Aorta (tissue), 5 donors: ENCODE measurements around the gene CD3E. TPM values are rescaled to one million over a fixed set of nuclear protein-coding genes. Genes with fewer than 3 reads are reported as not detected.

Source experiments
- ATAC-seq: fragments of 200-7000 bp; cut with Tn5 transposase; one replicate; pipeline ENCODE4 v1.9.1; 2022; ENCODE audit warnings: moderate library complexity; ENCODE audit not compliant: low FRiP score
- DNase-seq, 2 donors: peaks; one replicate each; pipeline ENCODE4 v3.0.0-alpha.2; 2020
- H3K27ac ChIP-seq, 2 donors: one replicate each; pipeline ENCODE4 v1.5.1; 2013; ENCODE audit warnings: low read length in 2 of 2, mild to moderate bottlenecking in 2 of 2, moderate library complexity in 2 of 2, control low read depth in 1 of 2, inconsistent platforms in 1 of 2, low read depth in 1 of 2
- H3K27me3 ChIP-seq, 2 donors: one replicate each; pipeline ENCODE4 v1.6.1; 2013; ENCODE audit warnings: control low read depth in 1 of 2, low read length in 1 of 2, mild to moderate bottlenecking in 1 of 2, moderate library complexity in 1 of 2; ENCODE audit not compliant: insufficient read depth in 2 of 2, control insufficient read depth in 1 of 2
- H3K36me3 ChIP-seq, 2 donors: one replicate each; pipeline ENCODE4 v1.6.1; 2013; ENCODE audit warnings: control low read depth in 1 of 2, low read length in 1 of 2, mild to moderate bottlenecking in 1 of 2; ENCODE audit not compliant: insufficient read depth in 2 of 2, control insufficient read depth in 1 of 2
- H3K4me1 ChIP-seq, 2 donors: one replicate each; pipeline ENCODE4 v1.6.1; 2013; ENCODE audit warnings: low read length in 2 of 2, control low read depth in 1 of 2, mild to moderate bottlenecking in 1 of 2, moderate library complexity in 1 of 2; ENCODE audit not compliant: insufficient read depth in 2 of 2, control insufficient read depth in 1 of 2
- H3K4me3 ChIP-seq, 2 donors: one replicate each; pipeline ENCODE4 v1.5.1; 2013; ENCODE audit warnings: low read length in 2 of 2, control low read depth in 1 of 2, mild to moderate bottlenecking in 1 of 2
- H3K9me3 ChIP-seq: one replicate; pipeline ENCODE4 v1.6.1; 2013; ENCODE audit warnings: mild to moderate bottlenecking, low read length; ENCODE audit not compliant: control insufficient read depth
- WGBS, 2 donors: extraction: QIAGEN DNeasy Blood & Tissue Kit; methylation state at CpG; one replicate each; pipeline ENCODE4 v1.1.7; 2013; 5-methylcytosine and 5-hydroxymethylcytosine counted together
- intact Hi-C, 2 donors: fragments of 100-400 bp; cut with DNase I; formaldehyde crosslinking; loops; one replicate each; pipeline versions ENCODE4 v1.14.2 to v1.15.0; 2022
- polyA plus RNA-seq, 2 donors: library from polyadenylated mRNA; stranded (reverse); fragments of 200-250 nt; gene quantifications; one replicate each; pipeline ENCODE4 v1.2.3, GENCODE V29; 2013
- total RNA-seq, 2 donors: library from RNA; stranded (reverse); fragmentation: NEBNext Ultra II Directional; extraction: Animal tissue kit (Norgen Biotek cat#: 25700); gene quantifications; one replicate each; pipeline ENCODE4 v1.2.1, GENCODE V29; 2021
- donor health status: healthy with polysubstance abuse.
- donor health status: Bipolar disorder and iron deficiency.
- donor health status: DM: no; HTN: no; CAD: no.
- donor health status: DM: no; HTN: no; CAD: no.
- donor health status: DM: yes; HTN: yes; CAD: no.

CD3E gene
- total and polyA plus RNA-seq, 4 donors: 0.43 to 5.2 (median 2.4) TPM

GRCh38 chr11:118343248-118343647, 38.7 kb downstream of the CD3E start:
- H3K9me3 ChIP-seq: no peaks in the 10 kb centered on the region
- 67 to 74% methylated on average over 9 of the region's 9 CpGs for WGBS, 2 donors
- intact Hi-C loops: no loop called here
- H3K4me3 ChIP-seq: no peak overlapping the region
- no peaks in the 10 kb centered on the region for H3K36me3 ChIP-seq
- DNase-seq (no peak), ATAC-seq (no peak)
- no peaks in the 10 kb centered on the region for H3K27me3 ChIP-seq
- no peak overlapping the region for H3K27ac ChIP-seq
- no peaks in the 10 kb centered on the region for H3K4me1 ChIP-seq

GRCh38 chr11:118343981-118344515, 39.5 kb downstream of the CD3E start, which contains the start of gene CD3G:
TSS of gene CD3G (plus strand) at chr11:118344344. CDS start at chr11:118344424, 80 bp downstream.
- H3K36me3 ChIP-seq: no peaks in the 10 kb centered on the region
- no peak for DNase-seq
- no peak within 1 kb of the TSS for H3K27ac ChIP-seq
- H3K4me3 ChIP-seq: no peak within 1 kb of the TSS
- WGBS, 2 donors: 67 to 69% methylated on average over 6 of the region's 6 CpGs
- no peaks in the 10 kb centered on the region for H3K4me1 ChIP-seq
- intact Hi-C loops: no loop called here
- ATAC-seq: no peak
- H3K9me3 ChIP-seq: no peaks in the 10 kb centered on the region
- peaks cover 0 to 3% of the 10 kb centered on the region in 2 donors for H3K27me3 ChIP-seq

- H3K27ac ChIP-seq: no peak overlapping the region
- no peaks in the 10 kb centered on the region for H3K9me3 ChIP-seq
- H3K4me3 ChIP-seq: no peak overlapping the region
- intact Hi-C loops: no loop called here
- 77 to 79% methylated on average over 6 of the region's 6 CpGs for WGBS, 2 donors
- no peaks in the 10 kb centered on the region for H3K4me1 ChIP-seq
- DNase-seq (no peak), ATAC-seq (no peak)
- H3K27me3 ChIP-seq: peaks cover 0 to 3% of the 10 kb centered on the region in 2 donors
- no peaks in the 10 kb centered on the region for H3K36me3 ChIP-seq
These were observed 44.9 kb downstream of the CD3E start for GRCh38 chr11:118349475-118349874.

DNA sequence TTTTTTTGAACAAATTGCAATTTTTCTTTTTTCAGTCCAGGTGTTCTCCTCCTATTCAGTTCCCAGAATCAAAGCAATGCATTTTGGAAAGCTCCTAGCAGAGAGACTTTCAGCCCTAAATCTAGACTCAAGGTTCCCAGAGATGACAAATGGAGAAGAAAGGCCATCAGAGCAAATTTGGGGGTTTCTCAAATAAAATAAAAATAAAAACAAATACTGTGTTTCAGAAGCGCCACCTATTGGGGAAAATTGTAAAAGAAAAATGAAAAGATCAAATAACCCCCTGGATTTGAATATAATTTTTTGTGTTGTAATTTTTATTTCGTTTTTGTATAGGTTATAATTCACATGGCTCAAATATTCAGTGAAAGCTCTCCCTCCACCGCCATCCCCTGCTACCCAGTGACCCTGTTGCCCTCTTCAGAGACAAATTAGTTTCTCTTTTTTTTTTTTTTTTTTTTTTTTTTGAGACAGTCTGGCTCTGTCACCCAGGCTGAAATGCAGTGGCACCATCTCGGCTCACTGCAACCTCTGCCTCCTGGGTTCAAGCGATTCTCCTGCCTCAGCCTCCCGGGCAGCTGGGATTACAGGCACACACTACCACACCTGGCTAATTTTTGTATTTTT, 48.7 kb downstream of the CD3E start:
- WGBS, 2 donors: 9 to 10% methylated on average over 6 of the region's 6 CpGs
- DNase-seq: no peak
- no peaks in the 10 kb centered on the region for H3K4me1 ChIP-seq
- no peaks in the 10 kb centered on the region for H3K36me3 ChIP-seq
- peaks cover 0 to 3% of the 10 kb centered on the region in 2 donors for H3K27me3 ChIP-seq
- ATAC-seq: no peak
- H3K9me3 ChIP-seq: no peaks in the 10 kb centered on the region
- no peak overlapping the region for H3K4me3 ChIP-seq
- no peak overlapping the region for H3K27ac ChIP-seq
- intact Hi-C loops: loop anchor here (5.0 to 10.0 kb wide), 3 partner anchors 158 to 208 kb away; no protein-coding TSS in a partner anchor

DNA sequence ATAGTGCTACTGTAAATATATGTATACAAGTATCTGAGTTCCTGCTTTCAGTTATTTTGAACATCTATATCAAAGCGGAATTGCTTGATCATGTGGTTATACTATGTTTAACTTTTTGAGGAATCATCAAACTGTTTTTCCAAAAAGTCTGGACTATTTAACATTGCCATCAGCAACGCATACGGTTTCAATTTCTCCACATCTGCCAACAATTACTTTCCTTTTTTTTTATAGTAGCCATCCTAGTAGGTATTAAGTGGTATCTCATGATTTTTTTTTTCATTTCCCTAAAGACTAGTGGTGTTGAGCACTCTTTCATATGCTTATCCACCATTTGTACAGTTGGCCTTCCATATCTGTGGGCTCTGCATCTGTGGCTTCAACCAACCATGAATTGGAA, 53.5 kb downstream of the CD3E start:
- intact Hi-C loops: loop anchor here (10.0 kb wide), 2 partner anchors 163 to 213 kb away; no protein-coding TSS in a partner anchor
- Histone ChIP-seq H3K36me3 (no peaks in the 10 kb centered on the region), H3K4me3 (no peak overlapping the region), H3K27ac (no peak overlapping the region), H3K27me3 (no peaks in the 10 kb centered on the region), H3K9me3 (no peaks in the 10 kb centered on the region), H3K4me1 (peaks cover 0 to 1% of the 10 kb centered on the region in 2 donors)
- no peak for ATAC-seq
- WGBS, 2 donors: 41 to 49% methylated on average over 3 of the region's 3 CpGs
- DNase-seq: no peak

DNA sequence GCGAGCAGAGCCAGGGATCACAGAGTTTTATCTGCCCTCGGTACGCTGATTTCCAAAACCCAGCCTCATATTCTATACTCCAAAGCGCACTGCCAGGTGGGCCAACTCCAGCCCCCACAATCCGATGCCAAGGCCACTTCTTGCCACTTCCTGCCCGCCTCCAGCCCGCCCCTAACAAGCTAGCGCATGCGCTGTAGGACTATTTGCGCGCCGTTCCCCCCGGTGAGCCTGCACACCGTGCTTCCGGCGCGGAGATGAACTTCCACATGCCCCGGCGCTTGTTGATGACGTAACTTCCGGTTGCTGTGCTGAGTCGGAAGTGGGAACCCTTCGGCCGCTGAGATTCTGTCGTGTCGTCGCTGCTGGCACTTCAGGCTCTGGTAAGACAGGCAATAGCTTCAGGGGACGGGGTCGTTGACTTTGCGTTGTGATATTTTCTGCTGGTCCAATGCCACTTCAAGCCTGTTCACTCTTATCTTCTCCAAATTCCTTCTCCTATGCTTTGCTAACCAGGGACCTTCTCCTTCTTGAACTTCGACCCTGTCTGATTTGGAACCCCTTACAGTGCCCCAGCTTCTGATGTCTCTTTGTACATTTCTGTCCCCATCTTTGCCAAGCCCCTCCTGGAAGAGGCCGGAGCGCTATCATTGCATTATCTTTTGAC, 54.9 kb downstream of the CD3E start, which contains the start of gene UBE4A:
Gene UBE4A (plus strand): TSS at position 306 of the 664 bp plus-strand sequence. CDS start 5,481 bp downstream, outside the sequence.
- peak; percentile 96 for ATAC-seq
- intact Hi-C loops: loop anchor here (10.0 kb wide), 2 partner anchors 165 to 215 kb away; no protein-coding TSS in a partner anchor

GRCh38 chr11:118364956-118365615, 60.6 kb downstream of the CD3E start:
- Histone ChIP-seq H3K9me3 (no peaks in the 10 kb centered on the region), H3K27me3 (no peaks in the 10 kb centered on the region), H3K4me1 (peaks cover 0 to 1% of the 10 kb centered on the region in 2 donors), H3K36me3 (peaks cover 4 to 15% of the 10 kb centered on the region in 2 donors), H3K4me3 (no peak overlapping the region), H3K27ac (no peak overlapping the region)
- no peak for ATAC-seq
- no peak for DNase-seq
- WGBS, 2 donors: 91 to 95% methylated on average over 3 of the region's 3 CpGs
- intact Hi-C loops: no loop called here

More for the DNA sequence above, 54.9 kb downstream of the CD3E start, which contains the start of gene UBE4A:
- Histone ChIP-seq H3K27ac (no peak within 1 kb of the TSS), H3K4me3 (peak within 1 kb of the TSS; percentile 89 to 92), H3K9me3 (no peaks in the 10 kb centered on the region), H3K36me3 (no peaks in the 10 kb centered on the region), H3K27me3 (no peaks in the 10 kb centered on the region), H3K4me1 (peaks cover 0 to 1% of the 10 kb centered on the region in 2 donors)
- peak; percentile 98 to 99 for DNase-seq
- 2% methylated on average over 33 of the region's 33 CpGs for WGBS, 2 donors
